Putamen (tissue), 1 donor: Measurements from ENCODE around the gene FCGR2B.
"Not testable (repeated sequence)": the region's sequence is repeated elsewhere in the genome, so short reads cannot be mapped to it uniquely, and the experiment has no call there.

Experiments used
- DNase-seq: peaks from one replicate; pipeline ENCODE4 v3.0.0-alpha.2; 2016; ENCODE audit warnings: low spot score

The FCGR2B gene

GRCh38 chr1:161706113-161706481 is 43.2 kb downstream of the FCGR2B start:
- no peak for DNase-seq

- DNase-seq = peak; percentile 67
Measured at GRCh38 chr1:161706482-161707347, 43.8 kb downstream of the FCGR2B start, which contains the start of gene FCRLA. Gene FCRLA (plus strand): TSS chr1:161707229. CDS start chr1:161707265, 36 bp downstream.

GRCh38 chr1:161707503-161707902 is 44.6 kb downstream of the FCGR2B start:
- no peak for DNase-seq

- DNase-seq = no peak
Measured at GRCh38 chr1:161709373-161709772, 46.4 kb downstream of the FCGR2B start.

GRCh38 chr1:161710560-161710959 is 47.6 kb downstream of the FCGR2B start:
- no peak for DNase-seq

- DNase-seq = no peak
Measured at GRCh38 chr1:161718559-161719324, 55.8 kb downstream of the FCGR2B start.

GRCh38 chr1:161719325-161719611 is 56.3 kb downstream of the FCGR2B start:
- no peak for DNase-seq

GRCh38 chr1:161720422-161720821 is 57.5 kb downstream of the FCGR2B start:
- no peak for DNase-seq

GRCh38 chr1:161720956-161721737 is 58.2 kb downstream of the FCGR2B start, which contains the start of gene FCRLB:
Gene FCRLB (plus strand): TSS chr1:161721544. CDS start chr1:161722673, 1,129 bp downstream.
- no peak for DNase-seq

- no peak for DNase-seq
Measured at GRCh38 chr1:161721738-161722343, 58.9 kb downstream of the FCGR2B start.

GRCh38 chr1:161722406-161722805 is 59.5 kb downstream of the FCGR2B start:
- no peak for DNase-seq

- no peak for DNase-seq
Measured at GRCh38 chr1:161723459-161724141, 60.7 kb downstream of the FCGR2B start.

GRCh38 chr1:161725258-161725907 is 62.4 kb downstream of the FCGR2B start:
- DNase-seq = not testable (repeated sequence)

- DNase-seq = no peak
Measured at GRCh38 chr1:161725908-161726472, 63.0 kb downstream of the FCGR2B start.

GRCh38 chr1:161726473-161727255 is 63.7 kb downstream of the FCGR2B start:
- peak; percentile 42 for DNase-seq

GRCh38 chr1:161727256-161727924 is 64.4 kb downstream of the FCGR2B start:
- DNase-seq = no peak
